ENCODE measurements around the gene CLTA.
"Not testable (repeated sequence)": the region's sequence is repeated elsewhere in the genome, so short reads cannot be mapped to it uniquely, and the experiment has no call there.

The CLTA gene

DNA sequence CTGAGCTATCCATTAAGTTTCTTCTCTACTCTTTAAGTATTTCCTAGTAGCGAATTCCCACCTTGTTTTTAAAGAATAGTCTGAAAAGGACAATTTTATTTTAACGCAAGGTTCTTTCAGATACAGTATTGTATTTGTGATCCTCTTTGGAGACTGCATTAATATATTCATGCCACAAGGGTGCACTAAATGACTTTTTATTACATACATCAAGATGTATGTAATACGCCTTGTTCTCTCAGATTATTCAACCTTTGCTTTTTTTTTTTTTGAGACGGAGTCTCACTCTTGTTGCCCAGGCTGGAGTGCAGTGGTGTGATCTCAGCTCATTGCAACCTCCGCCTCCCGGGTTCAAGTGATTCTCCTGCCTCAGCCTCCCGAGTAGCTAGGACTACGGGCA lies 57.3 kb downstream of the CLTA start:
- not testable (repeated sequence) for DNase-seq

DNA sequence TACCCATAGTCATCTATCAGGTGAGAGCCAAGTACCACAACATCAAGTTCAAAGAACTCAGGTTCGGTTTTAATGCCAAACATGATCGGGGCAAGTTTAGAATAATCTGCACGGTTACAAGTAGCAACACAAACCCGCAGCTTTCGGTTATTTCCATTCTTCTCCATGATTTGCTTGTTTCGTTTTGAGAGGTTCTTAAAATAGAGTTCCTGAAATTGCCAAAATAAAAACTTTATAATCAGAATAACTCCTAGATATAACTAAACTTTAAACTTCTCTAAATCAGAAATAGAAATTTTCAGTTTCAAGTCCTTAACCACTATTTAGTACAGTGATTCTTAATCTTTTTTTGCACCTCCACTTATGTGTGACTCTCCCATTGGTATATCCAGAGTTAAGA lies 58.5 kb downstream of the CLTA start:
- DNase-seq, result no peak

DNA sequence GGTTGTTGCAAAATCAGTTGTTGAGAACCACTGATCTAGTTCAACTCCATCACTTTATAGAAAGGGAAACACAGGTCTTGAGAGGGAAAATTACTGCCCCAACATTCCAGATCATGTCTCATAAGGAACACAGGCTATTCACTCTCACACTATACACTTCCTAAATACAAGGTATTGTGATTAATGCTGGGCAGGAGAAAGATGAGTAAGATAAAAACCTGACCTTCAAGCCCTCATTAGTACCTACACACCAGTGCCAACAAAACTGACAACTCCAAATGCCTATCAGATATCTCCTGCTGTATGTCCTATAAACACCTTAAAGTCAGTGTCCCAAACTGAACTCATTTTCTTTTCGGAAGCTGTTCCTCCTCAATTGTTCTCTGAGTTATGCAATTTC lies 59.4 kb downstream of the CLTA start:
- DNase-seq, result no peak

DNA sequence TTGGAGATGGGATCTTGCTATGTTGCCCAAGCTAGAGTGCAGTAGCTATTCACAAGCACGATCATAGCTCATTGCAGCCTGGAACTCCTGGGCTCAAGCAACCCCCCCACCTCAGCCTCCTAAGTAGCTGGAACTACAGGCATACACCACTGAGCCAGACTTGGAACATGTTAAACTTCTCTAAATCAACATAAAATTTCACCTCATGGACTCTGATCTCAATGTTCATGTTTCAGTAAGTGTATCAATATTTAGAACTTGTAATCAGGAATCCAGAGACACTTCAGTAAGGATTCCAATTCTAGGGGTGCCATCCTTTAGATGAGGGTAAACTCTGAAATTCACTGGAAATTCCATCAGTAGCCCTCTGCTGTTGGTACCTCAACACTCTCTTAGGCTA lies 60.7 kb downstream of the CLTA start:
- DNase-seq, result no peak

DNA sequence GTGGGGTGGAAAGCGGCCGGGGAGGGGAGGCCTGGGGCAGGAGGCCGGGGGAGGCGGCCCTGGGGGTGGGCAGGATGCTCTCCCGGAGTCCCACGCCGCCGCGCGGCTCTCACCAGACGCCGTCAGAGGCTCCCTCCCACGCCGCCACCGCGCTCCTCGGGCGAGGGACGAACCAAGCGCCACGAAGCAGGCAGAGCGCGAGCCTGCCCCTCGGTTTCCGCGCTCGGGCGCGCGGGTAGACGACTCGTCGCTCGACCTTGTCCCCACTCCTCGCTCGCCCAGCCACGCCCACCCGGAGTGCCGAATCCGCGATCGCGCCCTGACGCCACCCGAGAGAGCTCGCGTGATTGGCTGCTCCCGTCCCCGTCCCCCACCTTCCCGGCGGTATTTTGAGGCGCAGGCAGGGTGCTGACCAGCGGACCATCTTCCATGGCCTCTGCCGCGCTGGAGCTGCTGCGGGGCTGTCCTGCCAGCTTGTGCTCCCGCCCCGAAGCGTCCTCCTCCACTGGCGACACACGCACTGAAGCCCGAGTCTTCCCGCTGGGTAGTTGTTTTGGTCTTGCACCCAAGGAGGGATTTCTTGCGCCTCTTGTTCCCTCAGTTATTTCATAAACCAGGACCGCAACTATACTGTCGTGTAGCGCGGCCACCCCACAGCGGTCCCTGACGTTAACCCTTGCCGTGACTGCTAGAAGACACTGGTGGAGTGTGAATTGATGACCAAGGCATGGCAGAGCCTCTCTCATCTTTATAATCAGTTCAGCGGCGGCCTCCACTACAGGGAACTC lies 67.7 kb downstream of the CLTA start, which contains the start of gene GNE:
TSS of gene GNE (minus strand) at position 241 of the 788 bp plus-strand sequence. CDS start 9,093 bp downstream, outside the sequence.
- peak; percentile 98 for DNase-seq

DNA sequence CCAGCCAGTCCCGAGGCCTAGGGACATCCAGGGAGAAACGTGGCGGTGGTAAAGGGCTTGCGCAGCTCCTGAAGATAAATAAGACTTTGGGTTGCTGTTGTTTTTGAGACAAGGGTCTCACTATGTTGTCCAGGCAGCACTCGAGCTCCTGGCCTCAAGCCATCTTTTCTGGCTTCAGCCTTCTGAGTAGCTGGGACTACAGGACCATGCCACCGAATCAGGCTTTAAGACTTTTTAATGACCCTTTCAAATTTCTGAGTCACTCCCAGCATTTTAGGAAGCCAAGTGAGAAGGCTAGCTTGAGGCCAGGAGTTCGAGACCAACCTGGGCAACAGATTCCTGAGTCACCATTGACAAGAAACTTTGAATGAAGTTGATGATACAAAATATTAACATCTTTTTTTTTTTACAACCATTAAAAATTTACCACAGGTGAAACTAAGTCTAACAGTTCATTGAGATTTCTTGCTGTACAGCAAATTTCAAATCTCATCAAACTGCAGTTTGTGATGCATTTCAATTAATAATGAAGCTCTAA lies 68.3 kb downstream of the CLTA start:
- DNase-seq, result no peak
